H1 (cell line): ENCODE results near the gene MPRIP. TPM values are rescaled to one million over a fixed set of nuclear protein-coding genes. Genes with fewer than 3 reads are reported as not detected.
A peak's percentile ranks its signal among the peaks of the same experiment; 100 is the strongest.

ENCODE experiments used
- CTCF ChIA-PET: fragments of 300-600 bp; sonication (Branson Sonifier 250); formaldehyde crosslinking; loops from one replicate; lab custom pipeline; 2021; ENCODE audit not compliant: partially characterized antibody; lab: Charles Lee
- POLR2A ChIA-PET: fragments of 300-600 bp; sonication (Branson Sonifier 250); formaldehyde crosslinking; loops from one replicate; lab custom pipeline; 2021; ENCODE audit warnings: inconsistent platforms; ENCODE audit not compliant: partially characterized antibody; lab: Charles Lee
- DNase-seq, 2 experiments: peaks; one replicate each; pipeline versions ENCODE4 v3.0.0 to v3.0.0-alpha.2; 2010 to 2022; ENCODE audit warnings: low spot score in 2 of 2, low read depth in 1 of 2, mixed read lengths in 1 of 2
- FAIRE-seq: peaks from 2 replicates; lab custom pipeline; 2011; peaks lifted over from hg19 to GRCh38; lab: Jason Lieb, UNC
- H2AFZ ChIP-seq: 2 replicates; pipeline ENCODE4 v1.8.1; 2012; ENCODE audit warnings: low read length, inconsistent platforms
- H2AK5ac ChIP-seq: 2 replicates; pipeline ENCODE4 v1.6.1; 2013; ENCODE audit warnings: low read depth, low read length
- H2BK120ac ChIP-seq: replicated peaks from 2 replicates; pipeline ENCODE3; 2013; ENCODE audit warnings: low read depth, low read length, inconsistent platforms
- H2BK12ac ChIP-seq: 2 replicates; pipeline ENCODE4 v1.6.1; 2013; ENCODE audit warnings: low read depth, low read length
- H2BK15ac ChIP-seq: 2 replicates; pipeline ENCODE4 v1.6.1; 2013; ENCODE audit warnings: low read length
- H2BK20ac ChIP-seq: 2 replicates; pipeline ENCODE4 v1.6.1; 2013; ENCODE audit warnings: low read length
- H2BK5ac ChIP-seq: 2 replicates; pipeline ENCODE4 v1.6.1; 2013; ENCODE audit warnings: low read depth, low read length
- H3K14ac ChIP-seq: 2 replicates; pipeline ENCODE4 v1.6.1; 2013; ENCODE audit warnings: inconsistent platforms; ENCODE audit not compliant: insufficient read length
- H3K18ac ChIP-seq: 2 replicates; pipeline ENCODE4 v1.6.1; 2013; ENCODE audit warnings: low read length; ENCODE audit errors: extremely low read depth
- H3K23ac ChIP-seq: 2 replicates; pipeline ENCODE4 v1.6.1; 2013; ENCODE audit warnings: inconsistent platforms; ENCODE audit not compliant: insufficient read length
- H3K23me2 ChIP-seq: 2 replicates; pipeline ENCODE4 v1.6.1; 2013; ENCODE audit warnings: low read depth, low read length
- H3K27ac ChIP-seq: 2 replicates; pipeline ENCODE4 v1.6.1; 2011; ENCODE audit warnings: low read depth, low read length, inconsistent platforms
- H3K27me3 ChIP-seq, 4 experiments: replicated peaks in 1 of 4; 1 replicate in 1 of 4; 2 replicates in 3 of 4; pipeline versions ENCODE4 v1.6.1 to v1.8.1; 2011 to 2013; ENCODE audit warnings: low read length in 3 of 4, mild to moderate bottlenecking in 3 of 4, inconsistent platforms in 2 of 4, mixed read lengths in 2 of 4, moderate library complexity in 1 of 4; ENCODE audit not compliant: control insufficient read depth in 3 of 4, insufficient read depth in 3 of 4; ENCODE audit errors: extremely low read depth in 1 of 4
- H3K36me3 ChIP-seq, 4 experiments: 2 replicates each; pipeline versions ENCODE4 v1.6.1 to v1.8.1; 2011 to 2013; ENCODE audit warnings: mild to moderate bottlenecking in 4 of 4, low read length in 3 of 4, moderate library complexity in 2 of 4, control low read depth in 1 of 4, inconsistent platforms in 1 of 4; ENCODE audit not compliant: insufficient read depth in 4 of 4, control insufficient read depth in 2 of 4
- H3K4ac ChIP-seq: replicated peaks from 2 replicates; pipeline ENCODE3; 2013; ENCODE audit warnings: low read length, low read depth, mixed read lengths, inconsistent platforms; ENCODE audit not compliant: insufficient read length
- H3K4me1 ChIP-seq, 4 experiments: replicated peaks in 1 of 4; 1 replicate in 1 of 4; 2 replicates in 3 of 4; pipeline versions ENCODE4 v1.6.1 to v1.8.1; 2011 to 2013; ENCODE audit warnings: low read length in 3 of 4, inconsistent platforms in 2 of 4, mixed read lengths in 1 of 4; ENCODE audit not compliant: insufficient read depth in 4 of 4, control insufficient read depth in 3 of 4
- H3K4me2 ChIP-seq, 2 experiments: 2 replicates each; pipeline versions ENCODE4 v1.6.1 to v1.8.1; 2011 to 2013; ENCODE audit warnings: low read depth in 2 of 2, low read length in 2 of 2, control low read depth in 1 of 2, inconsistent platforms in 1 of 2, mild to moderate bottlenecking in 1 of 2; ENCODE audit not compliant: insufficient read depth in 1 of 2
- H3K4me3 ChIP-seq, 4 experiments: fragments of 200-600, 300-600 bp in 1 of 4; sonication (generic), shearing (Covaris generic), sonication (Bioruptor Twin) in 1 of 4; 2 replicates each; pipeline versions ENCODE4 v1.5.1 to v1.8.1; 2011 to 2016; ENCODE audit warnings: low read length in 4 of 4, low read depth in 3 of 4, control low read depth in 2 of 4, inconsistent platforms in 2 of 4, mild to moderate bottlenecking in 2 of 4, mixed read lengths in 1 of 4, moderate library complexity in 1 of 4; ENCODE audit not compliant: insufficient read depth in 2 of 4; ENCODE audit errors: extremely low read depth in 1 of 4
- H3K56ac ChIP-seq: replicated peaks from 2 replicates; pipeline ENCODE3; 2013; ENCODE audit warnings: low read depth, mild to moderate bottlenecking, mixed read lengths, low read length, inconsistent platforms; ENCODE audit not compliant: insufficient read length
- H3K79me1 ChIP-seq: 2 replicates; pipeline ENCODE4 v1.6.1; 2013; ENCODE audit warnings: low read depth, low read length, control low read depth
- H3K79me2 ChIP-seq, 2 experiments: 2 replicates each; pipeline versions ENCODE4 v1.6.1 to v1.8.1; 2012 to 2013; ENCODE audit warnings: low read length in 2 of 2, mild to moderate bottlenecking in 2 of 2, inconsistent platforms in 1 of 2; ENCODE audit not compliant: insufficient read depth in 2 of 2, control insufficient read depth in 1 of 2
- H3K9ac ChIP-seq, 4 experiments: replicated peaks in 1 of 4; 1 replicate in 1 of 4; 2 replicates in 3 of 4; pipeline versions ENCODE4 v1.6.1 to v1.8.1; 2011 to 2013; ENCODE audit warnings: low read depth in 3 of 4, low read length in 3 of 4, control low read depth in 2 of 4, mild to moderate bottlenecking in 2 of 4, moderate library complexity in 2 of 4, inconsistent platforms in 1 of 4; ENCODE audit errors: extremely low read depth in 1 of 4
- H3K9me3 ChIP-seq, 2 experiments: 2 replicates each; pipeline versions ENCODE4 v1.6.1 to v1.8.1; 2012 to 2013; ENCODE audit warnings: mild to moderate bottlenecking in 2 of 2, moderate library complexity in 2 of 2, control low read depth in 1 of 2, inconsistent platforms in 1 of 2, low read depth in 1 of 2, low read length in 1 of 2, mixed read lengths in 1 of 2; ENCODE audit not compliant: insufficient read depth in 2 of 2
- H4K20me1 ChIP-seq, 2 experiments: replicated peaks in 1 of 2; 2 replicates each; pipeline versions ENCODE3 to v1.8.1; 2011 to 2013; ENCODE audit warnings: inconsistent platforms in 2 of 2, low read length in 2 of 2, mild to moderate bottlenecking in 1 of 2; ENCODE audit not compliant: insufficient read depth in 2 of 2, control insufficient read depth in 1 of 2
- H4K5ac ChIP-seq: 2 replicates; pipeline ENCODE4 v1.6.1; 2013; ENCODE audit warnings: low read length, low read depth, mixed read lengths, inconsistent platforms; ENCODE audit not compliant: insufficient read length
- H4K8ac ChIP-seq: 2 replicates; pipeline ENCODE4 v1.8.0; 2013; ENCODE audit warnings: mild to moderate bottlenecking, moderate library complexity, low read length, inconsistent platforms; ENCODE audit not compliant: insufficient read depth; ENCODE audit errors: extremely low read depth
- H4K91ac ChIP-seq: replicated peaks from 2 replicates; pipeline ENCODE3; 2013; ENCODE audit warnings: low read length, mixed read lengths, inconsistent platforms; ENCODE audit not compliant: insufficient read length
- CREB1 ChIP-seq: IDR thresholded peaks from 2 replicates; pipeline ENCODE4 v1.6.1; 2012; ENCODE audit warnings: inconsistent platforms
- MAFK ChIP-seq: IDR thresholded peaks from 2 replicates; pipeline ENCODE4 v1.6.1; 2012; ENCODE audit warnings: low read depth, mild to moderate bottlenecking, improper control_type of control experiment, low read length
- MAX ChIP-seq: IDR thresholded peaks from 2 replicates; pipeline ENCODE4 v1.6.1; 2012; ENCODE audit warnings: inconsistent platforms
- NRF1 ChIP-seq: IDR thresholded peaks from 2 replicates; pipeline ENCODE4 v1.6.1; 2011; ENCODE audit warnings: mild to moderate bottlenecking, low read depth, low read length, improper control_type of control experiment
- RAD21 ChIP-seq, 2 experiments: IDR thresholded peaks in 1 of 2; conservative IDR thresholded peaks in 1 of 2; 2 replicates each; pipeline ENCODE4 v1.6.1; 2011; ENCODE audit warnings: low read depth in 2 of 2, low read length in 2 of 2, improper control_type of control experiment in 1 of 2, inconsistent platforms in 1 of 2, mild to moderate bottlenecking in 1 of 2, moderate library complexity in 1 of 2
- WGBS, 2 experiments: shearing (Covaris generic) in 1 of 2; methylation state at CpG; one replicate each; pipeline versions ENCODE4 v1.1.6 to v1.1.7; 2013 to 2015; ENCODE audit warnings: low lambda C conversion rate in 2 of 2, mixed read lengths in 2 of 2, inconsistent platforms in 1 of 2, low coverage in 1 of 2, missing lambda C conversion rate in 1 of 2; ENCODE audit not compliant: insufficient replicate concordance in 2 of 2, insufficient coverage in 1 of 2, insufficient read length in 1 of 2; ENCODE audit errors: extremely low coverage in 1 of 2, missing lambda C conversion rate in 1 of 2; 5-methylcytosine and 5-hydroxymethylcytosine counted together
- polyA plus RNA-seq, 7 experiments: library from polyadenylated mRNA; depleted of rRNA in 3 of 7; stranded (reverse) in 5 of 7; unstranded in 2 of 7; fragments of >200 nt in 5 of 7; fragments of 200-250 nt in 2 of 7; gene quantifications; 1 replicate in 5 of 7; 2 replicates in 1 of 7; 4 replicates in 1 of 7; pipeline versions ENCODE4 v1.2.1 to v1.2.3, GENCODE V29; 2011 to 2013; ENCODE audit warnings: missing spikeins in 2 of 7, mixed read lengths in 2 of 7
- total RNA-seq: library from RNA; stranded (reverse); fragmentation: NEBNext Ultra II Directional; extraction: Animal tissue kit (Norgen Biotek cat#: 25700); gene quantifications from 2 replicates; pipeline ENCODE4 v1.2.1, GENCODE V29; 2021
- TF ChIP-seq, protein P1 (sequence below), 3 experiments: IDR thresholded peaks; 1 replicate in 2 of 3; 2 replicates in 1 of 3; pipeline versions ENCODE4 v1.5.1 to v1.6.1; 2011; ENCODE audit warnings: low read length in 3 of 3, mild to moderate bottlenecking in 3 of 3, inconsistent platforms in 2 of 3, low read depth in 1 of 3, moderate library complexity in 1 of 3; ENCODE audit not compliant: insufficient read depth in 1 of 3; ENCODE audit errors: control extremely low read depth in 1 of 3
- TF ChIP-seq, protein P2 (sequence below): IDR thresholded peaks from 2 replicates; pipeline ENCODE4 v1.6.1; 2012; ENCODE audit warnings: inconsistent platforms

MPRIP gene
- total and polyA plus RNA-seq, 2 of the 8 experiments (the other 6 are each of a cell fraction or from before 2014, with no cell fraction given), result 48.6 to 146 TPM

DNA sequence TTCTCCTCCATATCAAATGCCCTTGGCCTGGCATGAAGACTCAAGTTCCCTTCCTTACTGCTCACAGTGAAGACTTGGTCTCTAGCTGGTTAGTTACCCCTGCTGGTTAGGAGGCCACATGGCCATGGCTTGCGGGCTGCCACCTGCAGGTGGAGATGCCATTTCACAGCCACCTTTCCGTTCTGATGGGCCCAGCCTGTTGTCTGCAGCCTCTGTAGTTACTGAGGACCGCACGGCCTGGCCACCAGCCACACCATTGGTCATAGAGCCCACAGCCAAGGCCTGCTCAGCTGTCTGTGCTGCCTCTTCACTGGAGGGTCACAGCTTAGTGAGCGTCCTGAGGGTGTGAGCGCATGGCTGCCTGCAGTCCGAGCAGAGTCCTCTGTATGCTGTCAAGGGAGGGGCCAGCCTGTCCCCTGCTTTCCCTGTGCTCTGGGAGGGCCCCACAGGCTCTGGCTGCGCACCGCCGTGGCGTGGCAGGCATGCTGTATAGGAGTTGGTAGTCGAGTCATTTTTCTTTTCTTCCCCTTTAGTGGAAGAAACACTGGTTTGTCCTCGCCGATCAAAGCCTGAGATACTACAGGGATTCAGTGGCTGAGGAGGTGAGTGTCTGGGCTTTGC lies 104.6 kb downstream of the MPRIP start:
- Histone ChIP-seq H3K23ac (no peak overlapping the region), H3K4me2 (no peak overlapping the region), H3K9me3 (no peaks in the 10 kb centered on the region), H3K27ac (no peak overlapping the region), H3K79me2 (no peaks in the 10 kb centered on the region), H2BK120ac (no peak overlapping the region), H3K14ac (no peak overlapping the region), H3K23me2 (no peaks in the 10 kb centered on the region), H3K4ac (no peak overlapping the region), H3K79me1 (no peaks in the 10 kb centered on the region), H4K8ac (no peak overlapping the region), H3K4me1 (peaks cover 0 to 3% (median 0%) of the 10 kb centered on the region in 4 experiments; a peak in 1 of 7 replicates), H4K5ac (no peak overlapping the region), H3K4me3 (no peak overlapping the region), H4K20me1 (peaks cover 2 to 7% of the 10 kb centered on the region in 2 experiments), H3K27me3 (no peaks in the 10 kb centered on the region), H3K36me3 (peaks cover 4 to 21% (median 15%) of the 10 kb centered on the region in 4 experiments; a peak in 6 of 8 replicates), H3K56ac (no peak overlapping the region), H2BK5ac (no peak overlapping the region), H3K9ac (no peak overlapping the region), H2BK15ac (no peak overlapping the region), H2AFZ (no peak overlapping the region), H2BK12ac (no peak overlapping the region), H2AK5ac (no peak overlapping the region), H4K91ac (no peak overlapping the region), H3K18ac (no peak overlapping the region), H2BK20ac (no peak overlapping the region)
- TF ChIP-seq, protein P1, sequence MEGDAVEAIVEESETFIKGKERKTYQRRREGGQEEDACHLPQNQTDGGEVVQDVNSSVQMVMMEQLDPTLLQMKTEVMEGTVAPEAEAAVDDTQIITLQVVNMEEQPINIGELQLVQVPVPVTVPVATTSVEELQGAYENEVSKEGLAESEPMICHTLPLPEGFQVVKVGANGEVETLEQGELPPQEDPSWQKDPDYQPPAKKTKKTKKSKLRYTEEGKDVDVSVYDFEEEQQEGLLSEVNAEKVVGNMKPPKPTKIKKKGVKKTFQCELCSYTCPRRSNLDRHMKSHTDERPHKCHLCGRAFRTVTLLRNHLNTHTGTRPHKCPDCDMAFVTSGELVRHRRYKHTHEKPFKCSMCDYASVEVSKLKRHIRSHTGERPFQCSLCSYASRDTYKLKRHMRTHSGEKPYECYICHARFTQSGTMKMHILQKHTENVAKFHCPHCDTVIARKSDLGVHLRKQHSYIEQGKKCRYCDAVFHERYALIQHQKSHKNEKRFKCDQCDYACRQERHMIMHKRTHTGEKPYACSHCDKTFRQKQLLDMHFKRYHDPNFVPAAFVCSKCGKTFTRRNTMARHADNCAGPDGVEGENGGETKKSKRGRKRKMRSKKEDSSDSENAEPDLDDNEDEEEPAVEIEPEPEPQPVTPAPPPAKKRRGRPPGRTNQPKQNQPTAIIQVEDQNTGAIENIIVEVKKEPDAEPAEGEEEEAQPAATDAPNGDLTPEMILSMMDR (IDR thresholded peaks at IDR 0.05; ENCODE audit: control extremely low read depth in 1 of 3, insufficient read depth in 1 of 3, low read depth in 1 of 3, low read length in 3 of 3), result peak; percentile 84 to 97 (median 86)
- TF ChIP-seq MAX (peak; percentile 85), RAD21 (IDR thresholded peaks at IDR 0.05 in 1 of 2, conservative IDR thresholded peaks at IDR 0.05 in 1 of 2; ENCODE audit: low read depth in 2 of 2, low read length in 2 of 2) (peak; percentile 45 to 55), CREB1 (no peak), MAFK (no peak), NRF1 (no peak)
- TF ChIP-seq, protein P2, sequence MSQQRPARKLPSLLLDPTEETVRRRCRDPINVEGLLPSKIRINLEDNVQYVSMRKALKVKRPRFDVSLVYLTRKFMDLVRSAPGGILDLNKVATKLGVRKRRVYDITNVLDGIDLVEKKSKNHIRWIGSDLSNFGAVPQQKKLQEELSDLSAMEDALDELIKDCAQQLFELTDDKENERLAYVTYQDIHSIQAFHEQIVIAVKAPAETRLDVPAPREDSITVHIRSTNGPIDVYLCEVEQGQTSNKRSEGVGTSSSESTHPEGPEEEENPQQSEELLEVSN, result no peak
- FAIRE-seq (peak; percentile 63), DNase-seq (peak in 1 of 2 experiments; percentile 63)
- WGBS, 2 experiments, result 90% methylated on average over 13 of the region's 14 CpGs; no CpG with 5 or more reads in 1 of the 2 experiments
- CTCF ChIA-PET, result interaction anchor here (0.6 to 8.2 kb wide), 17 partner anchors 9 to 158 kb away, joined by 3 to 117 read pairs (median 3); no protein-coding TSS in a partner anchor
- POLR2A ChIA-PET, result no interaction called here
